LNCAP (cell line): Measurements from ENCODE around the gene DNMT1.

Experiments used
- TF ChIP-seq, protein P1 (sequence below): fragments of 450-650 bp; IDR thresholded peaks from 2 replicates; pipeline ENCODE4 v1.5.1; 2017; ENCODE audit warnings: mild to moderate bottlenecking

DNMT1 gene

DNA sequence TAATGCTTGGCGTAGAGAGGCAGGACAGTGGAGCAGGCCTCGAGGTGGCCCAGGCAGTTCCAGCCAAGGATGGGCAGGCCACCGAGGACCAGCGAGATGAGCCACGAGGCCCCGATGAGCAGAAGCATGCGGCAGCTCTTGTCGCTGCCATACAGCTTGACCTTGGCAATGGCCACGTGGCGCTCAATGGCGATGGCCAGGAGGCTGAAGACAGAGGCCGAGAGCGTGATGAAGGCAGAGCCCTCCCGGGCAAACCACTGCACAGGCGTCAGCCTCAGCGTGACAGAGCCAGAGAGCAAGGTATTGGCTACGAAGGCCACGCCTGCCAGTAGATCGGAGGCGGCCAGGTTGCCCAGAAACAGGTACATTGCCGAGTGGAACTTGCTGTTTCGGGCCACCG lies 29.6 kb upstream of the DNMT1 start:
- TF ChIP-seq, protein P1, sequence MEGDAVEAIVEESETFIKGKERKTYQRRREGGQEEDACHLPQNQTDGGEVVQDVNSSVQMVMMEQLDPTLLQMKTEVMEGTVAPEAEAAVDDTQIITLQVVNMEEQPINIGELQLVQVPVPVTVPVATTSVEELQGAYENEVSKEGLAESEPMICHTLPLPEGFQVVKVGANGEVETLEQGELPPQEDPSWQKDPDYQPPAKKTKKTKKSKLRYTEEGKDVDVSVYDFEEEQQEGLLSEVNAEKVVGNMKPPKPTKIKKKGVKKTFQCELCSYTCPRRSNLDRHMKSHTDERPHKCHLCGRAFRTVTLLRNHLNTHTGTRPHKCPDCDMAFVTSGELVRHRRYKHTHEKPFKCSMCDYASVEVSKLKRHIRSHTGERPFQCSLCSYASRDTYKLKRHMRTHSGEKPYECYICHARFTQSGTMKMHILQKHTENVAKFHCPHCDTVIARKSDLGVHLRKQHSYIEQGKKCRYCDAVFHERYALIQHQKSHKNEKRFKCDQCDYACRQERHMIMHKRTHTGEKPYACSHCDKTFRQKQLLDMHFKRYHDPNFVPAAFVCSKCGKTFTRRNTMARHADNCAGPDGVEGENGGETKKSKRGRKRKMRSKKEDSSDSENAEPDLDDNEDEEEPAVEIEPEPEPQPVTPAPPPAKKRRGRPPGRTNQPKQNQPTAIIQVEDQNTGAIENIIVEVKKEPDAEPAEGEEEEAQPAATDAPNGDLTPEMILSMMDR: no peak

DNA sequence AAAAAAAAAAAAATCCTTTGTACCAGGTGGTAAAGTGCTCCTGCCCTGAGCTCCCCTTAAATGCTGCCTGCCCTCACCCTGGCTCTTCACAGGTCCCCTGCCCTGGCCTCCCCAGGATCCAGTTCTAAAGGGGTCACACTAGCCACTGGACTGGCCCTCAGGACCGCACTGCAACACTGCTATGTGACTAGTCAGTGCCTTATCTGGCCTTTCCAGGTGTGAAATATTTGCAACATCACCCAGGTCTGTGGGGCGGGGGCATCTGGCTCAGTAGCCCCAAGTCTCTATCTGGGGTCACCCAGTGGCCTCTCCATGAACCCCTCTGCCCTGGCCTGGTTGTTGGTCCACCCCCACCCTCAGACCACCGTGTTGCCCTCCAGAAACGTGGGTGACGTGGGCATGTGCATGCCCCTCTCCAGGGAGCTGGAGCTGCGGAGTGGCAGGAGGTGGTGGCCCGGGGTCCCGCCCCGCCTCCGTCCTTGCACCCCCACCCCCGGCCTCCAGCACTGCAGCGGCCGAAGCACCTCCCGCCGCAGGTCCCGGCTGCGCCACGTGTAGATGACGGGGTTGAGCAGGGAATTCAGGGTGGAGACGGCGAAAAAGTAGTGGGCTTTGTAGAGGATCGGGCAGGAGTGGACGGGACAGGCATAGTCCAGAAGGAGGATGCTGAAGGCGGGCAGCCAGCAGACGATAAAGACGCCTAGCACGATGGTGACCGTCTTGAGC lies 28.9 kb upstream of the DNMT1 start:
- TF ChIP-seq, protein P1: no peak

DNA sequence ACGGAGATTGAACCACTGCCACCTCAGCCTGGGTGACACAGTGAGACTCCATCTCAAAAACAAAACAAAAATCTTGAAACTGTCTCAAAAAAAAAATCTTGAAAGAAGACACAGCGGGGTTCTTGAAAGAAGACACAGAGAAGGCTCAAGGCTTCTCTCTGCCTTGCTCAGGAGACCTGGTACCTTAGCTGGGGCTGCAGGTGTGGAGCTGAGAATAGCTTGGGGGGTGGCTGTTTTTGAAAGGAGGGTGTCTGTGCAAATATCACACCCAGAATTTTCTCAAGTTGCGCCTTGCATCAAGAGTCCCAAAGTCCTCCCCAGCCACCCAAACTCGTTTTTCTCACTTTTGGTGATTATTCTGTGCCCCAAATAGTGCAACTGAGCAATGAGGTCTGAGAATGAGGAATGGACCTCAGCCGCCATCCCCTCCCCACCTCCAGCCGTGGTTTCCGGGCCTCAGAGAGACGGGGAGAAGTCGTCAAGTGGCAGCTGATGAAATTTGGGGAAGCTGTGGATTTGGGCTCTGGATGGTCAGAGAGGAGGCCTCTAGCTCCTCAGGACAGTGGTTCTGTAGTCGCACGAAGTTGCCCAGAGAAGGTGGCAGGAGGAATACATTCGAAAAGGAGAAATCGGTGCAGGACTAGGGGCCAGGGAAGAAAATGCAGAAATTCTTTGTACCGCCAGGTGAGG lies 27.6 kb upstream of the DNMT1 start:
- TF ChIP-seq, protein P1: no peak

DNA sequence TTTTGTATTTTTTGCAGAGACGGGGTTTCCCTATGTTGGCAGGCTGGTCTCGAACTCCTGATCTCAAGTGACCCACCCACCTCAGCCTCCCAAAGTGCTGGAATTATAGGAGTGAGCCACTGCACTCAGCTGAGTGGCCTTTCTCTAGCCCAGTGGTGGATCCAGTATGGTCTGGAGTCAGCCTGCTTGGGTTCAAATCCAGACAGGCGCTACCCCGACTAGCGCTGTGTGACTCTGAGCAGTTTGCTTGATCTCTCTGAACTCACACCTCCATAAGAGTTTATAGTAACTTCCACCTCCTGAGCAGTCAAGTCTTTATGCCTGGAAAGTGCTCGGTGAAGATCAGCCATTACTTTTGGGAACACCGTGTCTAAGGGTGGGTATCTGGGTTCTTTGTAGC lies 25.9 kb upstream of the DNMT1 start:
- TF ChIP-seq, protein P1: no peak

DNA sequence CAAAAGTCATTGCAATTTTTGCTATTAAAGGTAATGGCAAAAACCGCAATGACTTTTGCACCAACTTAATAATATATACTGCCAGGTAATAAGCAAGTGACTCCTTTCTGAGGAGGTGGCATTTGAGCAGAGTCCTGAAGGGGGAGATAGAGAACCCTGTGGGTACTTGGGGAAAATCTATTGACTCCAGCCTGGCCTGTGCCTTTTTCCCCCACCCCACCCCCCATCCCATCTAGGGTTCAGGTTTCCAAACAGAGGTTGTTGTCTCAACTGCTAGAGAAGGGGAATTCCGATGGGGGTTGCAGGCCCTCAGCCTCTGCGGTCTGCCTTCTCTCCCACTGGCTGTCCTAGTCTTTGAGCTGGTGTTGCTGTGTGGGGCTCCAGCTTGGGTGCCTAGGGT lies 24.9 kb upstream of the DNMT1 start:
- TF ChIP-seq, protein P1: no peak

DNA sequence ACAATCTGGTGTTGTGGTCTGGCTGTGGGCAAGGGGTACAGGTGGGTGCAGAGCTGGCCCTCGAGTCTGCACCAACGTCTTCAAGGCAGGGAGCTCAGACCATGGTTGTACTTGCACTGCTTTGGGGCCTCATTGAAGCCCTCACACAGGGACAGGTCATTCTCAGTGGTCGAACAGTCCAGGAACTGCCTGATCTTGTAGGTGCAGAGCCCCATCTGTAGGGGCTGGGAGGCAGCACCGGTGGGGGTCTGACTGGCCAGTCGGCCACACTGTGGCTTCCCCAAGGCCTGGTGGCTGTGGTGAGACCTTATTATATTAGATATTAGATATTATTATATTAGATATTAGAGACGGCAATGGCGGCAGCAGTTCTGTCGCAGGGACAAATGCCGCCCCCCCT lies 22.3 kb upstream of the DNMT1 start:
- TF ChIP-seq, protein P1: no peak

DNA sequence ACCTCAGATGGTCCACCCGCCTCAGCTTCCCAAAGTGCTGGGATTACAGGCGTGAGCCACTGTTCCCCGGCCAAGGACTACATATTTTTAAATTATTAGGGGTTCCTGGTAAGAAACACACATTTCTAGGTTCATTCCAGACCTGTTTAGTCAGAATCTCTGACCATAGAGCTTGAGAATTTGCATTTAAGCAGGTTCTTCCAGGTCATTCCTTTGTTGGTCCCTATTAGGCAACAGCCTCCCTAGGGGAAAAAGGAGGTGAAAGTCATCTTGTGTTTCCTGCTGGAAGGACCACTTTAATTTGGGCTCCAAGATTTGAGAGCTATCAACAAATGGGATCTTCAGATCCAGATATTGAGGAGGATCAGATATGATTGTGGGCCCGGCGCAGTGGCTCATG lies 20.0 kb upstream of the DNMT1 start:
- TF ChIP-seq, protein P1: no peak
